GM18520 (cell line): ENCODE data around the gene ST3GAL3.
"Not testable (repeated sequence)": the region's sequence is repeated elsewhere in the genome, so short reads cannot be mapped to it uniquely, and the experiment has no call there.

Experiments used
- ATAC-seq: cut with Tn5 transposase; IDR thresholded peaks from one replicate; pipeline ENCODE4 v1.9.1; 2021; ENCODE audit not compliant: unreplicated experiment

ST3GAL3 gene

DNA sequence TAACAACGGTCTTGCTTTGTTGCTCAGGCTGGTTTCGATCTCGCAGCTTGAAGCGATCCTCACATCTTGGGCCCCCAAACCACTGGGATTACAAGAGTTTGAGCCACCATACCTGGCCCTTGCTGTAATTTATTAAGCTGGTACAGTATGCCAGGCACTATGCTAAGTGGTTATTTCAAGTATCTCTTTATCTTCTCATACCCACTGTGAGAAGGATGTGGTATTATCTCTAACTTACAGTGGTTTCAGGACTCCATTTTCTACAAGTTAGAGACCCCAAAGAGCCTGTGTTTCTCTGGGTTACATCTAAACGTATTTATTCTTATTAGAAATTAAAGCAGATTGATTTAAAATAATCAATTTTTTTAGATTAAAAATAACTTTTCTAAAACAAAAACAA is 8.1 kb upstream of the ST3GAL3 start:
- ATAC-seq: no peak

DNA sequence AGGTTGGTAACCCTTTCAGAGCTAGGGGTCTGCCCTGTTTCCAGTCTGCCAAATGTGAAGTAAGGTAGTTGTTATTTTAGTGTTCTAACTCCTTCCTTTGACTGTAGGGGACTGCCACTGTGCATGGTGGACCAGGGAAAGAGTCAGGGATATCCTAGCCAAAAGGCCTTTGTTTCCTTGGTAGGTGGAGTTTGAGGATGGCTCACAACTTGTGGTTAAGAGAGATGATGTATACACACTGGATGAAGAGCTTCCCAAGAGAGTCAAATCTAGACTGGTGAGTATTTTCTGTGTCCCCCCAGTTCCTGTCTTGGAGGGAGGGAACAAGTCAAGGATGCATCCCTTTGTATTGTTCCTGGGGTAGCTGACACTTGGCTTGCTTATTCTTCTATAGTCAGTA is 3.5 kb upstream of the ST3GAL3 start:
- ATAC-seq: no peak

DNA sequence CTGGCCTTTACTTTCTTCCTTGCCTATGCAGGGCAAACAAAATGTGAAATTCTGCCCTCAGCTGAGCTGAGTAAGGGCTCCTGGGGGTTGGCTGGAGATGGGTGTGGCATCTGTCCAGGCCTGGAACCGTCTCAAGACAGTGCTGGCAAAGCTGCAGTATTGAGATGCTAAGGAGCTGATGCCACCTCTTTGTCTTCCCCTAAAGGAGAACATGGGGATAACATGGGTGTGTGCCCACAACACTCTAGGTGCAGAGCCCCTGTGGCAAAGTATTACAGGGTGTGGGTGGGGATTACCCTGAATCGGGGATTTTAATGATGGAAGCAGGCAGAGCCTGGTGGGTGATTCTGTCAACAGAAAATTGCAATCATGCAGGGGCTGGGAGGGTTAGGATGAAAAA is 2.5 kb upstream of the ST3GAL3 start:
- no peak for ATAC-seq

DNA sequence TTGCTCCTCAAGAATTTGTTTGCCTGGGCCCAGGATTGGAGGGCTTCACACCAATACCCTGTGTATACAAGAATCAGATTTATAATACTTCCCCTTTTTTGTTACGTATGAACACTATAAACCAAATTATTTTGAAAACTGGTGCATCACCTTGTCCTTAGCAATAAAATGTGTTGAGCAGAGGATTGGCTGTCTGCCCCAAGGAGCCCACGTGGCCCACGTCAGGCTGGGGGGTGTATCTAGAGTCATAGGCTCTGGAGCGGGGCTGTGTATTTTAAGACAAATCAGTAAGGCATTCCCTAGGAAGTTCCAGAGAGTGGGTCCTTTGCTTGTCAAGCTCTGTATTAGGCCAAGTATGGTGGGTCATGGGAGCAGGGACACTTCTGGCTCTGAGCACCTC is 2.0 kb upstream of the ST3GAL3 start:
- ATAC-seq: no peak

DNA sequence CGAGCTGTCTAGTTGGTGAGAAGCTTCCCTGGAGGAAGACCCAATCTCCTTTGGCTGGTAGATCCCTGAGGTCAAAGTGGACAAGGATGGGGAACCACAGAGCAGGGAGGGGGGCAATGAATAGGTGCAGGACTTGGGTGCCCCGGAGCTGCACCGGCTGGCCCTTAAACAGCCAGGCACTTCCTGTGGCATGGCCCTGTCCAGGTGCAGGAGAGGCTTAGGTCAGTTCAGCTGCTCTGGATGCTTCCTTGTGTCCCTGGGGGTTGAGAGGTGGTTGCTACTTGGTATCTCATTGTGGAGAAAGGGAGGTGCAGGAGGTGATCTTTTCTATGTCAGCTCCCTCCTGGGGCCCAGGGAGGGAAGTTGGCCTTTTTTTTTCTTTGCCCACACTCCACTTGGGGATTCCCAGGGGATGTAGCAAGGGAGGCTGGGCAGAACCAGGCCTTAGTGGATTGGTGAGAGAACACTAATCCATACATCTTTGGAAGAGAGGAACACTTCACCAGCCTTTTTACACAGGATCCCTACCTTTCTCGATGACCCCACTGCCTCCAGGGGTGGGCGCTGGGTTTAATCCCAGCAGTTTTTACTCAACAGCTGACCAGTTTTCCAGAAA is 1.2 kb upstream of the ST3GAL3 start:
- no peak for ATAC-seq

DNA sequence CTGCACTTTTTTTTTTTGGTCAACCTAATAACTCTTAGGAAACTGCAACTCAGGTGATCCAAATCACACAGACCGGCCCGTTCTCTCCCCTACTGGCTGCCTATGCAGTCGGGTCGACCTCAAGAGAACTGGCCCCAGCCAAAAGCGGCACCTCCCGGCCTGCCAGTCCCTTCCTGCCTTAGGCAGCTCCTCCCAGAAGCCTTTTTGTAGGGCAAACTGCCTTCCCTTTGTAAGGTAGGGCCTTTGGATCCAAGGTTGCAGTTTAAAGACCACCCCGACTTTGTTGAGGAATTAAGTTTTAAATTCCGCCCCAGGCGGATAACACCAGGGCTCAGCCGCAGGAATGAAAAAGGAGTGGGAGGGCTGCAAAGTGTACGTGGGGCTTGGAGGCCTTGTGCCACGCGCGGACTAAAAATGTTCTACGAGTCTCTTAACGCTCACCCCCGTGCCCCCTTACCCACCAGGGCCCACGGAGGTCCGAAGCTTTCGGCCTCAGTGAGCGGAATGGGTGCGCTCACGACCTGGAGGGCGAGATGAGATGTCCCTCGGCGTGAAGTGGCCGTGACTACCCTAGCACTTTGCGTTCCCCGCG is 642 bp upstream of the ST3GAL3 start:
- no peak for ATAC-seq

DNA sequence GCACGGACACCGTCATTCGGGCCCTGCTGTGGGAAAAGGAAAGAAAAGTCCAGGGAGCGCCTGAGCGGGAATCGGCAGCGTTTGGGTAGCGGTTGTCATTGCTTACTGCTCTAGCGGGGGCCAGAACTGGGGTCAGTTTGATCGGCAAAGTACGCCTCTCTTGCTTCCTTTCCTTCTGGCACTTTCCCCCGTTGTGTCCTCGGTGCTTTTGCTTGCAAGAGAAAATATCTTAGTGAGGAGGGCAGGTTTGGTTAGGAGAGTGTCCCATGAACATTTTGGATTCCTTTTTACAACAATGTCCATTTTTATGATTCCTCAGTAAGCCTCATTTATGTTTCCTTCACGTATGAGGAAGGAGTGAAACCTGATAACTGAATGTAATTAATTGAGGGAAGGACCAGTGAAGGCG is 670 bp downstream of the ST3GAL3 start:
- ATAC-seq: no peak

DNA sequence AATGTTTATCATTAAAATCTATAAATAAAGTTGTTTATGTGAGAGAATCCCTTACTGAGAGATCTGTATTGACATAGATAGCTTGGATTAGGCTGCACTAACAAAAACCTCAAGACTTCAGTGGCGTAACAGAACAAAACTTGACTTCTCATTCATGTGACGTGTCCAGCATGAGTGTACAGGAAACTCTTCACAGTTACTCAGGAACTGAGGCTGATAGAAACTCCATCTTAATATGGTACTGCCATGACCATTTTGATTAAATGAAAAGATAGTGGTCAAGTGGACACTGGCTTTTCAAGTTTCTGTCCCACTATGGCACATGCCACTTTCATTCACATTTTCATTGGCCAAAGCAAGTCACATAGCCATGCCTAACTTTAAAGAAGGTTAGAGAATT is 3.7 kb downstream of the ST3GAL3 start:
- ATAC-seq: no peak

DNA sequence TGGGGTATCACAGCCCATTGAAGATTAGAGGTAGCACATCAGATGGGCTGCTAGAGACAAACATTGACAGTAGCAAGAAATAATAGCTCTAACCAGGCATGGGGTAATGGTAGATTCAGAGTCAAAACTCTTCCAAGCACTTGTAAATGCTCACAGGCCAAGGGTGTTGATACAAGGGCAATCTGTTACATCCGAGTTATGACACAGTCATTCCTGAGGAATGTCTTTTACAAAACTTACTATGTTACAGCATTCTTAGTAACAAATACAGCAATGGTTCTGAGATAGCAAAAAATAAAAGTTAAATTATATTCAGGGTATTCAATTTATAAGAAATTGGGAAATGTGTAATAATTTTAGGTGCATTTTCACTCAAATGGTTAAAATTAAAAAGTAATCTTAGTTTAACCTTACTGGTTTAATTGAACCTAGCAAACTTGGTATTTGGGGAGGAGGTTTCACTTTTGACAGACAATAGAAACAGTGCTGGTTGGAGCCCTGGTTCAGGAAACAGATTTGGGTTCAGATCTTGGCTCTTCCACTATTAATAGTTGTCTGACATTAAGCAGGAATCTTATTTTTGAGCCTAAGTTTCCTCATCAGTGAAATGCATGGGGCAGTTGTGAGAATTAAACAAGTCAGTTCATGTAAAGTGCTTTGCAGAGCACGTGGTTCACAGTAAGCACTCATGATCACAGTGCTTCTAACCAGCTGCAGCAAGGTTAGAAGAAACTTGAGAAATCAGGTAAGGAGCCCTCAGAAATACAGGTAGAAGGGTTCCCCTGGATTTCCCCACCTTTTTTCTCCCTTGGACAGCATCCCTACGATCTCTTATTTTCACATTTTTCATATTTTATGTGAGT is 4.4 kb downstream of the ST3GAL3 start:
- ATAC-seq: no peak

DNA sequence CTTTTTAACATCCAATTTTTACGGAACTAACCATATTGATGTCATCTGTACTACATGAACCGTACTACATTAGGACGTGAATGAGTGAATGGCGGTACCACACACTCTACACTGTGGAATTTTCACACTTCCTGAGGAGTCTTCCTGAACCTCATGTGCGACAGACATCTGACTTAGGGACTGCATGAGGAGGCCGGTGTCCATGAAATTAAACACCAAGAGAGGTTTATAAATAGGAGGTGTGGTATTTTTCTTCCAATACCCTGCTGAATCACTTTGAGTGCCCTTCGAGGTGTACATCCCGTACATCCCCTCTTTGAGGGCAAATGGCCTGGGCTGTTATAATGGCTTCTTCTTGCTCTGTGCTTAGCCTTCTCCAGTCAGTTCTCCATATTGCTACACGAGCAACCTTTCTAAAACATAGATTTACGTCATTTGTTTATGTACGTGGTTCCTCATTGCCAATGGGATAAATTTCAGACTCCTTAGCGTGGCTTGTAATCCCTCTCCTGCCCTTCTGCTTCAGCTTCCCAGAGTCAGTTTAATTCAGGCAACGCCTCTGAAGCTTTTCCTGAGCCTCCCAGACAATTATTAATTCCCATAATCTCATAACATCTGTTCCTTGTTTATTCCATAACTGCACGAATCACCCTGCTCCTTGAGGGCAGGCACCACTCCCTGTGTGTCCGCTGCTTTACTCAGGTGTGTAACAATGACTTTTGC is 9.4 kb downstream of the ST3GAL3 start:
- no peak for ATAC-seq

DNA sequence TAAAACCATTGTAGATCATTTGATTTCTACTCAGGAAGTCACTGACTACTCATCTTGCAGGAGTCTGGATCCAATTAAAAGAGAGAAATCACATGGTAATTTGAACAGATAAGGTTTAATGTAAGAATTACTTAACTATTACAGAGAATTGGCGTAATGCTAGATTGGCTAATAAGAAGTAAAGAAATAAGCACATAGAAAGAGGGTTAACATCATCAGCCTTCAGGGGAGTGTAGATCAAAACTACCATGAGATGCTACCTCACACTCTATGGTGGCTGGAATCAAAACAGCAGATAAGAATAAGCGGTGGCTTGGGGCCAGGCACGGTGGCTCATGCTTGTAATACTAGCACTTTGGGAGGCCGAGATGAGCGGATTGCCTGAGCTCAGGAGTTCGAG is 11.7 kb downstream of the ST3GAL3 start:
- ATAC-seq: no peak

DNA sequence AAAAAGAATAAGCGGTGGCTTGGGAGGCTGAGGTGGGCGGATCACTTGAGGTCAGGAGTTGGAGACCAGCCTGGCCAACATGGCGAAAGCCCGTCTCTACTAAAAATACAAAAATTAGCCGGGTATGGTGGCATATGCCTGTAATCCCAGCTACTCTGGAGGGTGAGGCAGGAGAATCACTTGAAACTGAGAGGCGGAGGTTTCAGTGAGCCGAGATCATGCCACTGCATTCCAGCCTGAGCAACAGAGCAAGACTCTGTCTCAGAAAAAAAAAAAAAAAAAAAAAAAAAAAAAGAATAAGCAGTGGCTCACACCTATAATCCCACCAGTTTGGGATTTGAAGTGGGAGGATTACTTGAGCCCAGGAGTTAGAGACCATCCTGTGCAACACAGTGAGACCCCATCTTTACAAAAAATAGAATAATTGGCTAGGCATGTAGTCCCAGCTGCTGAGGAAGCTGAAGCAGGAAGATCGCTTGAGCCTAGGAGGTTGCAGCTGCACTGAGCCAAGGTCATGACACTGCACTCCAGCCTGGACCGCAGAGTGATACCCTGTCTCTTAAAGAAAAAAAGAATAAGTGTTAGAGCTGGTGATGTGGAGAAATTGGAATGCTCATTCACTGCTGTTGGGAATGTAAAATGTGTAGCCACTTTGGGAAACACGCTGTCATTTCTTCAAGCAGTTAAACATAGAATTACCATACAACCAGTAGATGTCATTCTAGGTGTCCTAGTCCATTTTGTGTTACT is 12.5 kb downstream of the ST3GAL3 start:
- ATAC-seq: not testable (repeated sequence)

DNA sequence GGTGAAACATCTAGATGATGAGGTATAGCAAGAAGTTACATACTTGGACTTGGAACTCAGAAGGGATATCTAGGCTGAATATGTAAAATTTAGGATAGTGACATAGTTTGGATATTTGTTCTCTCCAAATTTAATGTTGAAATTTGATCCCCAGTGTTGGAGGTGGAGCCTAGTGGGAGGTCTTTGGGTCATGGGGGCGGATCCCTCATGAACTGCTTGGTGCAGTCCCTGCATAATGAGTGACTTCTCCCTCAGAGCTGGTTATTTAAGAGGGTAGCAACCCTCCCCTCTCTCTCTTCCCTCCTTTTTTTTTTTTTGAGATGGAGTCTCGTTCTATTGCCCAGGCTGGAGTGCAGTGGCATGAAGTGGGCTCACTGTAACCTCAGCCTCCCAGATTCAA is 15.5 kb downstream of the ST3GAL3 start:
- ATAC-seq: no peak

DNA sequence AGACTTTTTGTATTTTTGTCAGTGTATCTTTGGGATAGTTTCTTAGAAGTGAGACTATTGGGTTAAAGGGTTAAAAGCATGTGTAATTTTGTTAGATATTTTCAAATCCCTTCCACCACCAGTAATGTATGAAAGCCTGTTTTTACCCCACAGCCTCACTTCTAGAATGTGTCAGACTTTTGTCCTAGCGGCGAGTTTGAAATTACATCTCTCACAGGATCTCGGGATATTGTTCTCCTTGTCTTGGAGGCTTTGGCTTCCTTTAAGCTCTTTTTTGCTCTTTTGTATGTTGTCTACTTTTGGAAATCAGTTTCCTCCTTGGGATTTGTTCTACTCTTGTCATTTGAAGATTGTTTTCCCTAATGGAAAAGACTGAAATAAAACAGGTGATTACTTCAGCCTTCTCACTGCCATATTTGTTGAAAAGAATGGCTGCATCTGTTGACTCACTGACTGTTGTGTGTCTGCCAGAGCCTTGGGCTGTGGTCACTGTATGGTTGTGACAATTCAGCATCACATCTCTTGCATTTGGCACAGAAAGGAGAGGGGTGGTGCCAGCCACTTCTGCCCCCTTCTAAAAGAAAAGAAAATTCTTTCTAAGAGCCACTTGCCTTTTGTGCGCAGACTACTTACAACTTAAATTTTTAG is 22.6 kb downstream of the ST3GAL3 start:
- ATAC-seq: no peak

DNA sequence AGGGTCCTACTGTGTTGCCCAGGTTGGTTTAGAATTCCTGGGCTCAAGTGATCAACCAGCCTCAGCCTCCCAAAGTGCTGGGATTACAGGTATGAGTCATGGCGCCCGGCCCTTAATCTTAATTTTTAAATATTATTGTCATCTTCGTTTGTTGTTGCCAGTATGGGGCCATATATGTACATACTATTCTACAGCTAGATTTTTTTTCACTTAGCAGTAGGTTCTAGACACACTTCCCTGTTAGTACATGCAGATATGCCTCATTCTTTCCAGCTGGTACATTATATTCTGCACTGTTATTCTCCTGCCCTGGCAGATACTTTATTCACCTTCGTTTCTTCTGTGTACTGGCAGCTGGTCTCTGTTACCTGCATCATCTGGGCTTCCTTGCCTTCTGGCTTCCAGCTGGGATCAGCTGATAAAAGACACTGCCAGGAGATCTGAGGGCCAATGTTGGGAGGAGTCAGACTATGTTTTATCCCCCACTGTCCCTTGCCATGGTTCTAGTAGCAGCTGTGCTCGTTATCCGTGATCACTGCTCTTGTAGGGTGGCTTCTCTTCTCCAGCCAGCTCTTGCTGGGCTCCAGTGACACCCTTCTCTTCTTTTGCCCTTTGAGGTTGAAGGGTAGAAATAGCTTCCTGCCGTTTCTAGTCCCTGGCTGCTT is 24.7 kb downstream of the ST3GAL3 start:
- no peak for ATAC-seq

DNA sequence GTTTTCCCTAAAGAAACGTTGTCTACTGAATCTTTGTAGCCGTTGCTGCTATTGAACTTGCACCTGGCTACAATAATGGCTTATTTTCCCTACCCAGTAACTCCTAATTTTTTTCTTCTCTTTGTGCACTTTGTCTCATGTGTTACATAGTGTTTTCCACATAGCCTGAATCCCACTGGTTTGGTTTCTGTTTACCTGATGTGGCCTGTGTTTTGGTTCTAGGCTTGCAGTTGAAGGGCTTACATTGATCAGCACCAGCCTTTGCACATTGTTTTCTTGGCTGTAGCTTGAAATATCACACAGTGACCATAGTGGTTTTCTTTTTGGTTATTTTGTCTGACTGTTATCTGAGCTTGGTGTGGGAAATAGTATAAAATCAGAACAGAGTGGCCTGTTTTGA is 29.5 kb downstream of the ST3GAL3 start:
- ATAC-seq: no peak

DNA sequence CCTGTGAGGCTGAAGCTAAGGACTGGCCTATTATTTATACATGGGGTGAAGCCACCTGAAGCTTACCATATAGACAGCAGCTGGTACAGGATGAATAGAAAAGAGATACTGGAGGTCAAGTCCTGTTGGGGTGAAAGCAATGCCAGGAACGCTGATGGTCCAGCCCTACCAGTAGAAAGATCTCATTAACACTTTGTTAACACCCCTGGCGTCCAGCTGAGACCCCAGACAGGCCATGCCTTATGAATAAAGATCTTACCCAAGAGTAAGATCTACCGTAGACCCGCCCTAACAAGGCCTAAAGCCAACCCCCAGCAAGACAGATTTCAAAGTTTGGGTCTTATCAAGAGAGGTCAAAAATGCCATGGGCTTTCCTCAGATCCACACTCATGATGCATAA is 34.7 kb downstream of the ST3GAL3 start:
- ATAC-seq: no peak

DNA sequence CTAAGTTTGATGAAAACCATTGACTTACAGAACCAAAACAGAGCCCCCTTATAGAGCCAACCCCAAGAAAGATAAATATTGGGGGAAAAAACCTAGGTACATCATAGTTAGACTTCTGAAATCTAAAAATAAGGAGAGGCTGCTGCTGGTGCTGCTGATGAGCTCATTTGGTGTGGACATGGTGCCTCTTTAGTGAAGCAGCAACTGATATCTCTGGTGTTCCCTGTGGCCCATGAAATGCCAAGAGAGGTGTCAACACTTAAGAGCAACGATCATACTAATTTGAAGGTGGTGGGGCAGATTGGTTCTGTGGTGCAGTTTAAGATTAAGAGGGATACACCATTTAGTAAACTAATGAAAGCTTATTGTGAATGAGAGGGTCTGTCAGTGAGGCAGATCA is 35.9 kb downstream of the ST3GAL3 start:
- ATAC-seq: no peak

DNA sequence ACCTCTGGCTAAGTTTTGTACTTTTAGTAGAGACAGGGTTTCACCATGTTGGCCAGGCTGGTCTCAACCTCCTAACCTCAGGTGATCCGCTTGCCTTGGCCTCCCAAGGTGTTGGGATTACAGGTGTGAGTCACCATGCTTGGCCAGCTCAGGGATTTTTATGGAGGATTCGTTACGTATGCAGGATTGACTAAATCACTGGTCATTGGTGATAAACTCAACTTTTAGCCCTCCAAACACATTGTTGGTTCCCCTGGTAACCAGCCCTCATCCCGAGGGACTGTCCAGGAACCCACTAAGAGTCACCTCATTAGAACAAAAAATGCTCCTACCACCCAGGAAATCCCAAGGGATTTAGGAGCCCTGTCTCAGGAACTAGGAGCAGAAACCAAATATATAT is 40.4 kb downstream of the ST3GAL3 start:
- ATAC-seq: no peak

DNA sequence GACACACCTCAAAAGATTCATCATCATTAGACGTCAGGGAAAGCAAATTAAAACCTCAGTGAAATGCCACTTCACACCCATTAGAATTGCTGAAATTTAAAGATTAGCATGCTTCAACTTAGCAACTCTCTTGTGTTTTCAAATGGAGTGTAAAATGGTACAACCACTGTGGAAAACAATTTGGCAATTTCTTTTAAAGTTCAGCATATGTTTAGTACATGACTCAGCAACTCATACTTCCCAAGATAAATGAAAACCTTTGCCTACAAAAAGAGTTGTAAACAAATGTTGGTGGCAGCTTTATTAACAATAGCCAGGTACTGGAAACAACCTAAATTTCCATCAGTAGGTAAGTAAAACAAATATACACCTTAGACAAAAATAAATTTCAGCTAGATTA is 42.7 kb downstream of the ST3GAL3 start:
- ATAC-seq: no peak
